Stimulated activated CD4-positive, alpha-beta T cell treated with anti-CD3 and anti-CD28 coated beads, Interleukin-15, amount 100 ng/mL, for 1 hour (primary cell): ENCODE measurements around the gene LRRC9.
"Not testable (repeated sequence)": the region's sequence is repeated elsewhere in the genome, so short reads cannot be mapped to it uniquely, and the experiment has no call there.

Source experiments
- DNase-seq, 2 donors: peaks; one replicate each; pipeline ENCODE4 v3.0.0-alpha.2; 2020; ENCODE audit warnings: low read depth in 1 of 2, low spot score in 1 of 2

The LRRC9 gene

DNA sequence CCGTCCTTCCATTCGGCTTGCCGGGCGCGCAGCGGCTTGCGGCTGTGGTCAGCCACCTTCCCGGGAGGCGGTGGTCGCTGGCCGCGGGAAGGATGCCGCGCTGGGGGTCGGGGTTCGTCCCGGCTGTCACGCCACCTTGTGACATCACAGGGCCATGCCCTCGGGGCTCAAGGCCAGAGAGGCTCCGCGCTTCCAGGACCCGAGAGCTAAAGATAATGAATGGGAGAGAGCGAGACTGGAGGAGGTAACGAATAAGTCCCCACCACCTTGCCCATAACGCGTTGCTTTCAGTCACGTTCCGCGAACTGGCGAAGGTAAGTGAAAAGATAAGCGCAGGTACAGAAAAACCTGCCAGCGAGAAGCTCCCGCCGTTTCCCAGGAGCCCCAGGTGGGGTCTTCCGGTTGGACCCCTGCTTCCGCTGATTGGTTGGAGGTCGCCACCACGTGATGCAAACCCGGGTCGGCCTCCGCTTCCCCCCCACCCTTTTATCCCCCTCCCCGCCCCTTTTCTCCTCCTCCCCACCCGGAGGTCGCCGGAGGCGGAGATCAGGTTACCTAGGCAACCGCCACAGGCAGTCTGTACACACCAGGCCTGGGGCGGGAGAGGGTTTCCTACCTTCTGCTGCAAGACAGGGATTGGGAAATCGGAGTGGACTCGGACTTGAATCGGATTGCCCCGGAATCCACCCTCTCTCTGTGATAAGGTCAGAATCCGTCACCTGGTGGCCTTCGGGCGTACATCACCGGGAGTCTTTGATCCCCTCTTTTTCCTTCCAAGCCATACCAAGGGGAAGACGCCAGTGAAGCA lies at the start of gene LRRC9:
TSS of gene LRRC9 (plus strand) at position 575 of the 808 bp plus-strand sequence.
- DNase-seq, result no peak

DNA sequence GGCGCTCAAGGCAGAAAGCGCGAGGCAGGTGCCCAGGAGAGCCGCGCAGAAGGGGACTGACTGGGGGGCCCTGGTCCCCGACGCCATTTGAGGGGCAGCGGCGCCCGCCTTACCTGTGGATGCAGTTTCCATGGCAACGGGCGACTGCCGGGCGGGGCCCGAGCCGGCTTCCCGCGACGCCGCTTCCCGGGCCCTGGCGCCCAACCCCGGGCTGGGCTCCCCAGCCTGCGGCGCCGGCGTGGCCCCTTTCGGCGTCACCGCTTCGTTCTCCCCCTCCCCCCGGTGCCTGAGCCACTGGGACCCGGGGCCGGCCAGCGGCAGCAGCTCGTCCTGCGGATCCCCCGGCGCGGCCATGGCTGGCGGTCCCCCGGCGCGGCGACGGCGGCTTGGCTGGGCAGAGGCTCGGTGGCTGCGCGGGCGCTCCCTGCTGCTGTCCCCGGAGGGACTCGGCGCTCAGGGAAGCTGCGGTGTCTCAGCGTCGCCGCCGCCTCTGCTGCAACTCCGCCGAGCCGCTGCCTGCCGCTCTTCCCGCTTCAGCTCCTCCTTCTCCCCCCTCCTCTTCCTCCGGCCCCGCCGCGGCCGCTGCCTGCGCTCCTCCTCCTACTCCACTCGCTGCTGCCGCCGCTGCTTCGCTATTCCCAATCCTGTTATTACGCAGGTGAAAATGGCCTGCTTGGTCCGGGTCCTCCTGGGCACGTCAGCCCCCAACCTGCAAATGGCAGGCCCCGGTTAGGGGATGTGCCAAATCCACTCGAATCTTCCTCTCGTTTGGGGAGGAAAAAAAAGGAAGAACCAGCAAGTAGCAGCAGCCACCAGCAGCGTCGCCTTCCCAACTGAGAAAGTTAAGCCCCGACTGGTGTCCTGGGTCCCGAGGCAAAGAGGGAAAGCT lies 49.4 kb upstream of the LRRC9 start, which contains the start of gene RTN1:
TSS of gene RTN1 (minus strand) at position 500 of the 889 bp plus-strand sequence. CDS start at position 354, 146 bp downstream.
- DNase-seq, result no peak

DNA sequence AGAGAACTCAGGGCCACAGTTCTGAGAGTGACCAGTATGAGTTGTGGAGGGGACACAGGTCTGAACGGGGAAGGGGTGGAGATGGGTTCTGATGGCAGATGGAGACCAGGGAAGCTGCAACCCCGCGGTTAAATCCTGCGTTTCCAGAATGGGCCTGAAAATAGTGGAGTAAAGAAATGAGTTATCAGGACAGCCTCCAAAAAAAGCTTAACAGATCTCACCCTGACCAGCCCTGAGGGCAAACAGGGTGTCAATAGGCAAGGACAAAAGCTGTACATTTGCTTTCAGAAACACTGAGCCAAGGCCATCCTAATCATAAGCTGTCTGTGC lies 48.8 kb upstream of the LRRC9 start:
- DNase-seq, result no peak

DNA sequence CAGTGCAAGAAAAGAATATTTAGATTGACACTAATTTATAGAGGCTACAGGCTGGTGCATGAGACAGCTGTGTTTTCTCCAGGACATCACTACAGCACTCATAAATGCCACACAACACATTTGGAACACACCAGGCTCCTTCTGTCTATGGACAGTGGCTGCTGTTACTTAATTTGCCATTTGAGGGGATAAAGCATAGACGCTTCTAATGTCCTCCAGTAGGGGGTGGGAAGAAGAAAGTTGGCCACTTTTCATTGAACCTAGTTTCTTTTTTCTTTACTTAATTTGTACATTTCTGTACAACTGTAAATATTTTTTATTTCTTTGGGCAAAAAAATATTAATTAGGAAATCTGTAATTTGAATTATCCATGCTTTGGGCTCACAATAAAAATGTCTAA lies 37.0 kb upstream of the LRRC9 start:
- no peak for DNase-seq

DNA sequence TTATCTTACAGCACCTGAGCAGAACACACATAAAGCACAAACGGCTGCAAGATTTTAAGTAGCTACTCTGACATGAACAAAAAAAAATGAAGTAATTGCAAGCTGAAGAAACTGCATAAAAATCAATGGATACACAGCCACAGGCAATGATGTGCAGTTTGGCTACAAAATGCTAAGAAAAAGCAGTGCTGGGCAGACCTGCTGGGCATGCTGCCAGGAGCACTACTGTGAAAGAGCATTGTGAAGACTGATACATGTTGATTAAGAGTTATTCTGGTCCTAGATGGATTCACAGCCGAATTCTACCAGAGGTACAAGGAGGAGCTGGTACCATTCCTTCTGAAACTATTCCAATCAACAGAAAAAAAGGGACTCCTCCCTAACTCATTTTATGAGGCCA lies 29.3 kb upstream of the LRRC9 start:
- DNase-seq, result no peak

DNA sequence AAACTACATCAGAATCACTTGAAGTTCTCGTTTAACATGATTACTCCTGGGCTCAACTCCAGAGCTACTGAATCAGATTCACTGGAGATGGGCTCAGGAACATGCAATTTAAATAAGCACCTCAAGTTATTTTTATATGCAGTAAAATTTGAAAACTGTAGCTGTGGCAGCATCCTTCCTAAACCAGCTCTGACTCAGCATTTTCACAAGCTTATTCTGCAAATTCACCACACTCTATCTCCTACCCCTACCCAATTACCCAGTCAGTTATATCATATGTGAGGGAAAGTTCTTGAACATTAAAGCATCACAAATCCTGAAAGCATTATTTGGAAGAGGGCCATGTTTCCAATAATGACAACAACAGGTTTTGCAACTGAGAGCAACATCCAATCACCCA lies 24.2 kb upstream of the LRRC9 start:
- DNase-seq, result no peak

DNA sequence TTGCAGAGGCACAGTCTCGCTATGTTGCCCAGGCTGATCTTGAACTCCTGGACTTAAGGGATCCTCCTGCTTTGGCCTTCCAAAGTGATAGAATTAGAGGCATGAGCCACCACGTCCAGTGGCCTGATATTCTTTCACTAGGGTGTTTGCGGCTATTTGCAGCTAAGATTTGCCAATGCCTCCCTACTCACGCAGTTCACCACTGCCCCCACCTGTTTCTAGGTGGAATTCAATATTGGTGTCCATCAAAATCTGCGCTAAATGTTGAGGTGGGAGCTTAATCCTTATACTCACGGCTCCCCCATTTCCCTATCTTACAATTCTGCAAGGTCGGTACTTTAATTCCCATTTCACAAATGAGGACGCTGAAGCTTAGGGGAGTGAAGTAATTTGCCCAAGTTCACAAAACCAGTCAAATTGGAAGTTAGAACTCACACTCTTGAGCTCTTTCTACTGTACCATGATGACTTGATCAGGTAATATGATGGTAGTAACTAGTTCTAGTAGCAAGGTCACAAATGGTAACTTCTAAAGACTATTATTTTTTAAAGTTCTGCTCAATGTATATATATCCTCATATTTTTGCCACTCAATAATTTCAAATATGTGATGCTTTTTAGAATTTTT lies 22.1 kb upstream of the LRRC9 start:
- no peak for DNase-seq

DNA sequence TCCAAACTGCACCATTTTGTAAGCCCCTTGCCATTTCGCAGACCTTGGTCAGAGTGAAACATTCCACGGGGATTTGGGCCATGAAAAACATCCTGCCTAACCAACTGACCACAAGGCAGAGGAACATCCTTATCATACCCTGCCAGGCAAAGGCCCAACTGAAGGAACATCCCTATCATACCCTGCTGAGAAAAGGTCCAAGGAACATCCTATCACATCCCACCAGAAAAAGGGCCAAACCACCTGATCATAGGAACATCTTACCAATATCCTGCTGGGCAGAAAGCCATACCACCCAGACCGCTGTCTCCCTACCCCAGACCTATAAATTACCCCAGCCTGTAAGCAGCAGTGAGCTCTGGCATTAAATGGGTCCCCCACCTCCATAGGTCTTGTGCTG lies 19.4 kb upstream of the LRRC9 start:
- DNase-seq, result no peak

DNA sequence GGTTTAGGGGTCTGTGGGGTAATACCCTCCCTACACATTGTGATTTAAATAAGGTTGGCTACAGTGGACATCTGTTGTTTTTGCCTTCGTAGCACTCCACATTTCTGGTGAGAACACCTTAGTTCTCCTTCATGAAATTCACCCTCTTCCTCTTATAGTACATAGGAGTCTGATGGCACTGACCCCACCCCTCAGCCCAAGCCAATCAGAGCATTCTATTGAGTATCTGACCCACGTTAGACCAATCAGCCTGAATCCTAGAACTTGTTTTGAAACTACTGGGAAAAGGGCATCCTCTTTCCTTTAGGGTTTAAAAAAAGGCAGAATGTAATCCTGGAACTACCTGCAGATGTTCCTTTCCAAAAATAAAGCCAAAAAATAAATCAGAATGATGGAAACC lies 15.8 kb upstream of the LRRC9 start:
- DNase-seq, result no peak

DNA sequence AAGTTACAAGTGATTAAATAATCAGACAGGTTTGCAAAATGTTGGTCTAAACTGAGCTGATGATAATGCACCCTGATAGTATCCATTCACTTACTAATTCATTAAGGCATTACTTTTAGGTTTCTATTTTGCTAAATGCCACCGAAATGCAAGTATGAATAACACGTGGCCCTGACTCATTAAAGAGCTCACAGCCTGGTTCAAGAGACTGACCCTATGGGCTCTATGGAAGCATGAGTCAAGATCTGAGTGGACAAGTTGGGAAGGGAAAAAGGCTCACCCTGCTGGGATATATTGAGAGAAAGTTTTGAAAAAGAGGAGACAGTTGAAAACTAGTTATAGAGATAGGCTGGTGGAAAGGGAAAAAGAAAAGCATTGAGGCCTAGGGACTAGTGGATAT lies 14.8 kb upstream of the LRRC9 start:
- no peak for DNase-seq

DNA sequence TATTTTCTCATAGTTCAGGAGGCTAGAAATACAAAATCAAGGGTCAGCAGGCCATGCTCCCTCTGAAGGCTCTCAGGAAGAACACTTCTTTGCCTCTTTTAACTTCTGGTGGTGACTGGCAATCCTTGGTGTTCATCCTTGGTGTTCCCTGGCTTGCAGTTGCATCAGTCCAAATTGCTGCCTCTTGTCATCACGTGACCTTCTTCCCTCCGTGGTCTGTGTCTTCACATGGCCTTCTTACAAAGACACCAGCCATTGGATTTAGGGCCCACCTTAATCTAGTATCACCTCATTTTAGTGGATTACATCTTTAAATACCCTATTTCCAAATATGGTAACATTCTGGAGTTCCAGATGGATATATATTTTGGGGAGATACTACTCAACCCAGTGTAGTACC lies 7.5 kb upstream of the LRRC9 start:
- DNase-seq, result no peak

DNA sequence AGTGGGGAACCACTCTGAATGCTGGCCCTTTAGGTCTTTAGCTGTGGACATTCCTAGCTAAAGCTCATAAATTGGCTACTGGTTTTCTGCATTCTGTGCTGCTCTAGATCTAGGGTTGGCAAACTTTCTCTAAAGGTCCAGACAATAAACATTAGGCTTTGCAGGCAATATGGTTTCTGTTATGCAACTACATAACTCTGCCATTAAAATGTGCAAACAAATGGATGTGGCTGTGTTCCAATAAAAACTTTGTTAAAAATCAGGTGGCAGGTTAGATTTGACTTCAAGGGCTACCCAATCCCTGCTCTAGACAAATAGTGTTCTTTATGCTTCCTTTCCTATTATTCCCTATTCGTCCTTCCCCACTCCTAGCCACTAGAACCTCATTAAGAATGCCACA lies 6.8 kb upstream of the LRRC9 start:
- DNase-seq, result no peak

DNA sequence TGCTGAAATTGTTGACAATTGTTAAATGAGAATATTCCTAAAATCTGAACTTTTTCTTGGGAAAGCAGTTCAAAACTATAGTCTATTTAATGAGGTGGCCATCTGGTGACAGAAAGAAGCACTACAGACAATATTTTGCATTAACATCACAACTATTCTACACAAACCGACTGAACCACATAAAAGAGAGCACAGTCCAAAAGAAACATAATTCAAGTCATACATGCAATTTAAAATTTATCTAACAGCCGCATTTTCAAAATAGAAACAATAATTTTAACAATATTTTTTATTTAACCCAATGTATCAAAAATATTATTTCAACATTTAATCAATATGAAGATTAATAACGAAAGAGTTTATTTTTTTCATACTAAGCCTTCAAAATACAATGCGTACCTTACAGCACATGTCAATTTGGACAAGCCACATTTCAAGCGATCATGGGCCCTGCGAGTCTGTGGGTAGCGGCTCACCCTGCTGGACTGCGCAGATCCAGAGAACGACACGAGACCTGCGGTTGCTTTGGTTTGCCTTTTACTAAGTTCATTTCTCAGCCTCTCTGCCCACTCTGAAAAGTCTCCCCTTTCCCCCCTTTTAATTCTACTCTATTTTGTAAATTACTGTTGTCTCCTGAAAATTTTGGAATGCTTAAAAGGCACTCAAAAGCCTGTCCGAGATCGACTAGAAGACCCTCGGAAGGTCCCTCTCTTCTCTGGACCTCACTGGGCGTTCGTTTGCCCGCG lies 947 bp upstream of the LRRC9 start:
- no peak for DNase-seq

DNA sequence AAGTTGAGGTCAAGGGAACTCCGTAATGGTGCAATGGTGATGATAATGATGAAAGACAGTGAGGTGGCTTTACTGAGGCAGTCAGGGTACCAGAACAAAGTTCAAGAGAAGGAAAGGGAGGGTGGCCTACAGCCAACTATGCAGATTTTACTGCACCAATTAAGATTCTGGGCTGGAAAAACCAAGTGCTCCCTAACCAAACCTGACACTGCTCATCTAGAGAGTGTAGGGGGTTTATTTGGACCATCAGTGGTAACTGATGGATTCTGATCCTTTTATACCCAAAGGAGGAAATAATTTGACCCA lies 387 bp downstream of the LRRC9 start:
- DNase-seq, result no peak

DNA sequence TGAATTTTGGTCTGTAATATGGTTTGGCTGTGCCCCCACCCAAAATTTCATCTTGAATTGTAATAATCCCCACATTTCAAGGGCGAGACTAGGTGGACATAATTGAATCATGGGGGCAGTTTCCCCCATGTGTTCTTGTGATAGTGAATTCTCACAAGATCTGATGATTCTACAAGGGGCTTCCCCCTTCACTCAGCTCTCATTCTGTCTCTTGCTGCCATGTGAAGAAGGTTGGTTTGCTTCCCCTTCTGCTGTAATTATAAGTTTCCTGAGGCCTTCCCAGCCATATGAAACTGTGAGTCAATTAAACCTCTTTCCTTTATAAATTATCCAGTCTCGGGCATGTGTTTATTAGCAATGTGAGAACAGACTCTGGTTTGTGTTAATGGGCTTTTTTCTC lies 5.9 kb downstream of the LRRC9 start:
- no peak for DNase-seq

DNA sequence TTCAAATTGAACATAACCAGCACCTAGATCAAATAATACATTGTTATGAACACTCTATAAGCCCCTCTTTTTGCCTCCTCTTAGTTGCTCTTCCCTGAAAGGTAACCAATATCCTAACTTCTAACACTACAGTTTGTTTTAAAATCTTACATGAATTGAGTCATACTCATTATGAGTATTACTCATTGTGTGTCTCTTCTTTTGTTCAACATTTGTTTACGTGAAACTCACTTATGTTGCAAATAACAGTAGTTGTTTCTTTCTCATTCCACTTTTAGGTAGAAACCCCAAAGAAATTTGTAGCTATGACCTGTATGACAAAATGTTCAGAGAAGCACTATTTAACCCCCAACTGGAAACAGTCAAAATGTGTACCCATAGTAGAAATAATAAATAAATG lies 6.6 kb downstream of the LRRC9 start:
- DNase-seq, result no peak

DNA sequence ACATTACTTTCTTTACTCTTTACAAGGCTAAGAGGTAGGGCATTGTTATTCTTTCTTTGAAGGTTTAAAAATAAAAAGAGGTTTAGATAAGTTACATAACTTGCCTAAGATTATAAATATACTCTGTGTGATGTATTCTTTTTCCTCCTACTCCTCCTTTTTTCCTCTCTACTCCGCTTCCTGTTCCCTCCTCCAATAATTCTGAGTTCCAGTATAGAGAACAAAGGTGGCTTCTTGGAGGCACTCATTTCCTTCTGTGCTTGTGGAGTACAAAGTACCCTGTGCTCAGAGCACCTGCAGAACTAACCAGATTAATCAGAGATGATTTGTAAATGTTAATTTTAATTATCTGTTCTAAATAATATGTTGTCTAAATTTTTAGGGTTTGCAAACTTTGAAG lies 11.3 kb downstream of the LRRC9 start:
- DNase-seq, result no peak

DNA sequence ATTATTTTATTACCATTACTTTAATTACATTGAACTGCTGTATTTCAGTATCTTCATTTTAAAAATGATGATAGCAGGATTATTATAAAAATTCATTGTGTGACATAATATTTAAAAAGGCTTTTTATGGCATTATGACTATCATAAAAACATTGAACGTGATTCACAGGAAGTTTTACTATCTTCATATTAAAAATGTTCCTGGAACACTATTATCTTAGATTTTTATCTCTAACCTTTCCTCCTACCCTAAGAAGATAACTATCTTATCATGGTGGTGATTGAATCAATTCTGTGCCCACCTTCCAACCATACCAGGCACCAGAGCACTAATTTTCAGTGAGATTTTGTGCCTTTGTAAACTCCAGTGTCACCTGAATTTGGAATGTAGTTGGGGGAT lies 16.2 kb downstream of the LRRC9 start:
- no peak for DNase-seq

DNA sequence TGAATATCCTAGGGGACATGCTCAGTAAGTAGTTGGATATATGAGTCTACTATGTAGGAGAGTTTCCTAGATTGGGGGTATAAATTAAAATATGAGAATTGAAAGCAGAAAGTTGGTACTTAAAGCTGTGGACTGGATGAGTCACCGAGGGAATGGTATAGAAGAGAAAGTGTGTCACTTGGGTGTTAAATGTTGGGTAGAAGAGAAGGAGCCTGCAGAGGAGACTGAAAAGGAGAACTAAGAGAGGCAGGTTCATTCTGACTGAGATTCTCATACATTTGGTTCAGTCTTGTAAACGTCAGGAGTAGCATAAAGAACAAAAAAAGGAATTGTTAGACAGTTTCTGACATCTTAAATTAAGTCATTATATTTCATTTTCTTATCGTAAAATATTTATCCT lies 19.9 kb downstream of the LRRC9 start:
- no peak for DNase-seq

DNA sequence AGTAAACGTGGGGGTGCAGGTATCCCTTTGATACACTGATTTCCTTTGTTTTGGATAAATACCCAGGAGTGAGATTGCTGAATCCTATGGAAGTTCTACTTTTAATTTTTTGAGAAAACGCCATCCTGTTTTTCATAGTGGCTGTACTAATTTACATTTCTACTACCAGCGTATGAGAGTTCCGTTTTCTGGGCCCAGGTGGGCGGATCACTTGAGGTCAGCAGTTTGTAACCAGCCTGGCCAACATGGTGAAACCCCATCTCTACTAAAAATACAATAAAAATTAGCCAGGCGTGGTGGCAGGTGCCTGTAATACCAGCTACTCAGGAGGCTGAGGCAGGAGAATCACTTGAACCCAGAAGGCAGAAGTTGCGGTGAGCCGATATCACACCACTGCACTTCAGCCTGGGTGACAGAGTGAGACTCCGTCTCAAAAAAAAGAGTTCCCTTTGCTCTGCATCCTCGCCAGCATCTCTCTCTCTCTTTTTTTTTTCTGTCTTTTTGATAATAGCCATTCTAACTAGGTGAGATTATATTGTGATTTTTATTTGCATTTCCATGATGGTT lies 22.4 kb downstream of the LRRC9 start:
- DNase-seq, result not testable (repeated sequence)

DNA sequence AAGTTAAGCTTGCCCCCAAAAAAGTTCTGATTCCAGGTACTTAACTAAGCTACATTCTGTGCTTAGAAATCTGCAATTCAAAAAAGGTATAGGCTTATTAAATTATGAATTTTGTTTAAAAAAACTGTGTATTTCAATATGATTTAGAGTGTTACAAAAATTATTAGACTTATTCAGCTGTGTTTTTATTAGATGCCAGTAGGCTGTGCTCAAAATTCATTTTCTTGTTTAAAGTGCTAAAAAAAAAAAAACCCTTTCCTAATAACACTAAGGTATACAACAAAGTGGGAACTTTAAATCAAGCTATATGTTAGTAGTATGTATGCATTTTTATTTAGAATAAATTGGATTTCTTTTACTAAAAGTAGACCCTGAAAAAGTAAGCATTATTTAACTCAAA lies 25.0 kb downstream of the LRRC9 start:
- DNase-seq, result no peak
